ENCODE data around the gene CLP1. TPM values are rescaled to one million over a fixed set of nuclear protein-coding genes. Genes with fewer than 3 reads are reported as not detected.

Gene CLP1
- total RNA-seq, 1 donor from 2014 or later = 20.7 TPM

- DNase-seq (ENCODE audit: low read depth) = no peak
- Histone ChIP-seq H3K36me3 (ENCODE audit: control insufficient read depth, insufficient read depth, low read length) (no peaks in the 10 kb centered on the region), H3K4me3 (ENCODE audit: low read depth, low read length) (no peak overlapping the region), H3K27me3 (ENCODE audit: control insufficient read depth, insufficient read depth, low read length) (peaks cover 2% of the 10 kb centered on the region)
- TF ChIP-seq CTCF (IDR thresholded peaks at IDR 0.05; ENCODE audit: insufficient read depth, low read length, poor library complexity, severe bottlenecking) = no peak
These were observed 39.1 kb upstream of the CLP1 start for GRCh38 chr11:57618438-57618837.

DNA sequence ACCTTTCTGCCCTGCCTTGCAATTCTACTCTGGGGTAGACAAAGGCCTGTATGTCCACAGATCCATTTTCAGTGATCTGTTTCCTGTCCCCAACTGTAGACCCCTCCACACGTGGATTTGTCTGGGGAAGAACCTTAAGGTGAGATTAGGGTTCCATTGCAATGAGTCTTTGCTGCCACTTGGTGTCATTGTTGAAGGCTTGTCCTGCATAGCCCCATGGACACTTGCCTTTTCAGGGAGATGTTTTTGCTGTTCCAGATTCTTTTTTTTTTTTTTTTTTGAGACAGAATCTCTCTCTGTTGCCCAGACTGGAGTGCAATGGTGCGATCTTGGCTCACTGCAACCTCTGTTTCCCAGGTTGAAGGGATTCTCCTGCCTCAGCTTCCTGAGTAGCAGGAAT lies 38.2 kb upstream of the CLP1 start:
- peak; percentile 2 for TF ChIP-seq CTCF (IDR thresholded peaks at IDR 0.05; ENCODE audit: insufficient read depth, low read length, poor library complexity, severe bottlenecking)
- no peak for DNase-seq (ENCODE audit: low read depth)
- Histone ChIP-seq H3K36me3 (ENCODE audit: control insufficient read depth, insufficient read depth, low read length) (no peaks in the 10 kb centered on the region), H3K4me3 (ENCODE audit: low read depth, low read length) (no peak overlapping the region), H3K27me3 (ENCODE audit: control insufficient read depth, insufficient read depth, low read length) (peaks cover 2% of the 10 kb centered on the region)

GRCh38 chr11:57620467-57620866 lies 37.1 kb upstream of the CLP1 start:
- Histone ChIP-seq H3K36me3 (ENCODE audit: control insufficient read depth, insufficient read depth, low read length) (no peaks in the 10 kb centered on the region), H3K4me3 (ENCODE audit: low read depth, low read length) (no peak overlapping the region), H3K27me3 (ENCODE audit: control insufficient read depth, insufficient read depth, low read length) (no peaks in the 10 kb centered on the region)
- DNase-seq (ENCODE audit: low read depth) = no peak
- no peak for TF ChIP-seq CTCF (IDR thresholded peaks at IDR 0.05; ENCODE audit: insufficient read depth, low read length, poor library complexity, severe bottlenecking)

DNA sequence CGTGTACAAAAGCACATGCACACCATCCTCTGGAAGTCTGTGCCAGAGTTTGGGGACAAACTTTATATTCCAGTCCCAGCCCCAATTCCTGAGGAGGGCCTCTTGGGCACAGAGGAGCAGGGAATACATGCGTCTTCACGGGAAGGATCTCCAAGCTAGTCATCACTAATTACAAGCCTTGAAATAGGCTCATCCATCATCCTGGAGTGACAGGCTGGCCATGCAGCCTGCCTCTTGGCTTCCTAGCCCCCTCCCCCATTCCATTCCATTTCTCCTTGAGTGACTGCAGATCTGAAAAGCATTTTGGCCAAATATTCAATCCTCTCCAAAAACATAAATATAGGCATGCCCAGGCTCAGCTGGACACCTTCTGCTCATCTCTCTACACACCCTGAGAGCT lies 35.3 kb upstream of the CLP1 start:
- Histone ChIP-seq H3K36me3 (ENCODE audit: control insufficient read depth, insufficient read depth, low read length) (no peaks in the 10 kb centered on the region), H3K27me3 (ENCODE audit: control insufficient read depth, insufficient read depth, low read length) (no peaks in the 10 kb centered on the region), H3K4me3 (ENCODE audit: low read depth, low read length) (no peak overlapping the region)
- no peak for TF ChIP-seq CTCF (IDR thresholded peaks at IDR 0.05; ENCODE audit: insufficient read depth, low read length, poor library complexity, severe bottlenecking)
- no peak for DNase-seq (ENCODE audit: low read depth)

DNA sequence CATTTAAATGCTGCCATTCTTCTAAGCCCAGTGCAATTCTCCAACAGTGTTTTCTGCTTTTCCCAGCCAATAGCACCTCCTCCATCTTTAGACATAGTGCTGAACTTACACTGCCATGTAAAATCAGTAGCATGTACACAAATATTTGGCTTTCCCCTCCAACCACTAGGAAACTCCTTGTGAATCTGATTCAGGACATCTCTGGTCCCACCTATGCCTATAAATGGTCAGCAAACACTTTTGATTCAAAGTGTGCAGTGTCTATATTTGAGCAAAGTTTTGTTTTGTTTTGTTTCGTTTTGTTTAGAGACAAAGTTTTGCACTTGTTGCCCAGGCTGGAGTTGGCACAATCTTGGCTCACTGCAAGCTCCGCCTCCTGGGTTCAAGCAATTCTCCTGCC lies 32.7 kb upstream of the CLP1 start:
- H3K4me3 ChIP-seq (ENCODE audit: low read depth, low read length) = no peak overlapping the region
- H3K36me3 ChIP-seq (ENCODE audit: control insufficient read depth, insufficient read depth, low read length) = no peaks in the 10 kb centered on the region
- DNase-seq (ENCODE audit: low read depth) = no peak
- no peaks in the 10 kb centered on the region for H3K27me3 ChIP-seq (ENCODE audit: control insufficient read depth, insufficient read depth, low read length)
- no peak for TF ChIP-seq CTCF (IDR thresholded peaks at IDR 0.05; ENCODE audit: insufficient read depth, low read length, poor library complexity, severe bottlenecking)

GRCh38 chr11:57626895-57627294 lies 30.7 kb upstream of the CLP1 start:
- Histone ChIP-seq H3K4me3 (ENCODE audit: low read depth, low read length) (no peak overlapping the region), H3K27me3 (ENCODE audit: control insufficient read depth, insufficient read depth, low read length) (no peaks in the 10 kb centered on the region)
- DNase-seq (ENCODE audit: low read depth) = no peak

More at GRCh38 chr11:57626895-57627294, 30.7 kb upstream of the CLP1 start:
- no peaks in the 10 kb centered on the region for H3K36me3 ChIP-seq (ENCODE audit: control insufficient read depth, insufficient read depth, low read length)
- TF ChIP-seq CTCF (IDR thresholded peaks at IDR 0.05; ENCODE audit: insufficient read depth, low read length, poor library complexity, severe bottlenecking) = no peak
